Trophoblast cell (in vitro differentiated cells and primary cell): ENCODE data around the gene SCLY.

Experiments used
- DNase-seq, 2 donors: peaks; one replicate each; pipeline ENCODE4 v3.0.0-alpha.2; 2016
- H2AFZ ChIP-seq: 2 replicates; pipeline ENCODE4 v1.6.1; 2013; ENCODE audit warnings: low read length, moderate library complexity, mild to moderate bottlenecking; ENCODE audit not compliant: insufficient read depth, poor library complexity
- H2AK5ac ChIP-seq: 2 replicates; pipeline ENCODE4 v1.6.1; 2013; ENCODE audit warnings: mild to moderate bottlenecking, low read length
- H2BK120ac ChIP-seq: 2 replicates; pipeline ENCODE4 v1.6.1; 2013; ENCODE audit warnings: low read length, mild to moderate bottlenecking, moderate library complexity; ENCODE audit not compliant: insufficient read depth, poor library complexity
- H2BK12ac ChIP-seq: 2 replicates; pipeline ENCODE4 v1.6.1; 2013; ENCODE audit warnings: mild to moderate bottlenecking, low read length, moderate library complexity
- H2BK5ac ChIP-seq: 2 replicates; pipeline ENCODE4 v1.6.1; 2013; ENCODE audit warnings: low read length, low read depth, moderate library complexity, mild to moderate bottlenecking; ENCODE audit not compliant: poor library complexity
- H3K14ac ChIP-seq: 2 replicates; pipeline ENCODE4 v1.6.1; 2013; ENCODE audit warnings: mild to moderate bottlenecking, low read length
- H3K18ac ChIP-seq: 2 replicates; pipeline ENCODE4 v1.6.1; 2013; ENCODE audit warnings: mild to moderate bottlenecking, low read length
- H3K23ac ChIP-seq: 2 replicates; pipeline ENCODE4 v1.6.1; 2013; ENCODE audit warnings: low read length
- H3K27ac ChIP-seq: 2 replicates; pipeline ENCODE4 v1.5.1; 2013; ENCODE audit warnings: low read depth, mild to moderate bottlenecking, inconsistent platforms, low read length, moderate library complexity
- H3K27me3 ChIP-seq: 2 replicates; pipeline ENCODE4 v1.6.1; 2013; ENCODE audit warnings: inconsistent platforms, mild to moderate bottlenecking, low read length, moderate library complexity; ENCODE audit not compliant: insufficient read depth
- H3K36me3 ChIP-seq, 2 experiments: 1 replicate in 1 of 2; 2 replicates in 1 of 2; pipeline ENCODE4 v1.6.1; 2013; ENCODE audit warnings: low read length in 2 of 2, mild to moderate bottlenecking in 2 of 2, moderate library complexity in 1 of 2; ENCODE audit not compliant: insufficient read depth in 2 of 2, control insufficient read depth in 1 of 2
- H3K4ac ChIP-seq: 2 replicates; pipeline ENCODE4 v1.6.1; 2013; ENCODE audit warnings: low read depth, mild to moderate bottlenecking, low read length, moderate library complexity
- H3K4me1 ChIP-seq, 2 experiments: 1 replicate in 1 of 2; 2 replicates in 1 of 2; pipeline ENCODE4 v1.6.1; 2013; ENCODE audit warnings: low read length in 2 of 2, mild to moderate bottlenecking in 2 of 2, moderate library complexity in 1 of 2; ENCODE audit not compliant: insufficient read depth in 2 of 2, control insufficient read depth in 1 of 2
- H3K4me2 ChIP-seq: 2 replicates; pipeline ENCODE4 v1.6.1; 2013; ENCODE audit warnings: inconsistent platforms, mild to moderate bottlenecking, low read length, moderate library complexity
- H3K4me3 ChIP-seq: 2 replicates; pipeline ENCODE4 v1.5.1; 2013; ENCODE audit warnings: mild to moderate bottlenecking, low read depth, low read length, inconsistent platforms
- H3K79me1 ChIP-seq: one replicate; pipeline ENCODE4 v1.6.1; 2013; ENCODE audit warnings: low read length
- H3K79me2 ChIP-seq: 2 replicates; pipeline ENCODE4 v1.6.1; 2013; ENCODE audit warnings: low read length, mild to moderate bottlenecking; ENCODE audit not compliant: control insufficient read depth, insufficient read depth, poor library complexity
- H3K9ac ChIP-seq: 2 replicates; pipeline ENCODE4 v1.6.1; 2013; ENCODE audit warnings: mild to moderate bottlenecking, low read length
- H3K9me3 ChIP-seq: 2 replicates; pipeline ENCODE4 v1.6.1; 2013; ENCODE audit warnings: low read depth, mild to moderate bottlenecking, control low read depth, inconsistent platforms, low read length; ENCODE audit not compliant: insufficient read depth
- H4K12ac ChIP-seq: 2 replicates; pipeline ENCODE4 v1.6.1; 2013; ENCODE audit warnings: low read depth, mild to moderate bottlenecking, low read length, moderate library complexity
- H4K8ac ChIP-seq: 2 replicates; pipeline ENCODE4 v1.6.1; 2013; ENCODE audit warnings: low read depth, mild to moderate bottlenecking, low read length, moderate library complexity
- H4K91ac ChIP-seq: one replicate; pipeline ENCODE4 v1.6.1; 2013; ENCODE audit warnings: low read depth, mild to moderate bottlenecking, low read length, moderate library complexity
- WGBS: extraction: QIAGEN DNeasy Blood & Tissue Kit; methylation state at CpG from one replicate; pipeline ENCODE4 v1.1.7; 2013; ENCODE audit warnings: missing lambda C conversion rate; ENCODE audit not compliant: insufficient read length, insufficient coverage; ENCODE audit errors: extremely low coverage; 5-methylcytosine and 5-hydroxymethylcytosine counted together

The SCLY gene

DNA sequence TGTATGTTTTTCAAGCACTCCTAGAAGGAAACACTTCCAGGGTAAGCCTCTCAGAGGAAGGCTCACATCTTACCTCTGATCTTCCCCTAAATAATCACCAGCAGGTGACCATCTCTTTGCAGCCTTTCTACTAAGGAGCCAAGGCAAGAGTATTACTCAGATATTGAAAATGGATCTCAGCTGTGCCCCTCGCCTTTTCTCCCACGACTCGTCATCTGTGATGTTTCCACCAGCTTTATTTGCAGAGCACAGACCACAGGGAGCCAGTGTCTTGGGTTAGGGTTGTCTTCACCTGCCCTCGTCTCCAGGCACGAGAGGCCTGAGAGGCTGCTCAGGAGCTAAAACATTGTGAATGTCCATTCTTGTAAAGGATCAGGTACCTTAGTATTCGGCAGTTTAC is 16.9 kb upstream of the SCLY start:
- no peaks in the 10 kb centered on the region for H3K4me1 ChIP-seq
- H4K12ac ChIP-seq, result no peak overlapping the region
- WGBS, result no CpG with 5 or more reads among the region's 6 CpGs
- no peaks in the 10 kb centered on the region for H3K79me2 ChIP-seq
- peaks cover 32 to 42% of the 10 kb centered on the region in 2 experiments for H3K36me3 ChIP-seq
- no peak overlapping the region for H2AK5ac ChIP-seq
- no peak overlapping the region for H3K14ac ChIP-seq
- H3K79me1 ChIP-seq, result no peaks in the 10 kb centered on the region
- no peak overlapping the region for H3K23ac ChIP-seq
- H3K9ac ChIP-seq, result no peak overlapping the region
- no peak overlapping the region for H4K91ac ChIP-seq
- DNase-seq, result no peak
- H3K4me2 ChIP-seq, result no peak overlapping the region
- no peak overlapping the region for H4K8ac ChIP-seq
- H3K27ac ChIP-seq, result no peak overlapping the region
- H3K18ac ChIP-seq, result no peak overlapping the region
- H2BK12ac ChIP-seq, result no peak overlapping the region
- no peak overlapping the region for H3K4ac ChIP-seq
- no peaks in the 10 kb centered on the region for H3K27me3 ChIP-seq
- no peak overlapping the region for H2BK5ac ChIP-seq
- no peak overlapping the region for H2BK120ac ChIP-seq
- no peak overlapping the region for H3K4me3 ChIP-seq
- peaks cover 3% of the 10 kb centered on the region for H3K9me3 ChIP-seq
- no peak overlapping the region for H2AFZ ChIP-seq

DNA sequence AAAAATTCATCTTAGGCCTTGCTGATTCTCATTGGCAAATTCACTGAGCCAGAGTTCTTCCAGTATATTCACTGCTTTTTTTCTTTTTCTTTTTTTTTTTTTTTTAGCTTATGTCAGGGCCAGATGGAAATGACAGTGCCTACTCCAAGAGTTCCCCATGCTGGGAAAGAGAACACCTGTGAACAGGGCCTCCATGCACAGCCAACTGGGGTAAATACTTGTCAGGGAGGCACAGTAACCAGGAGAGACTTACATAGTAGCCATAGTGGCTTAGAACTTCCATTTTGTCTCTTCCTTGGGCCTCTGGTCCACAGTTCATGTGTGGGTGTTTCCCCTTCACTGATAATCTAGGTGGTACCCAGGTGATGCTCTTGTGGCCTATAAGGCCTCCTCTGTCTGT is 15.2 kb upstream of the SCLY start:
- H3K4me2 ChIP-seq, result no peak overlapping the region
- H3K79me2 ChIP-seq, result no peaks in the 10 kb centered on the region
- H3K36me3 ChIP-seq, result peaks cover 19 to 28% of the 10 kb centered on the region in 2 experiments
- no peaks in the 10 kb centered on the region for H3K79me1 ChIP-seq
- no peak overlapping the region for H3K18ac ChIP-seq
- H2BK120ac ChIP-seq, result no peak overlapping the region
- H4K12ac ChIP-seq, result no peak overlapping the region
- H2BK12ac ChIP-seq, result no peak overlapping the region
- no peak overlapping the region for H3K4me3 ChIP-seq
- no peak for DNase-seq
- no peaks in the 10 kb centered on the region for H3K4me1 ChIP-seq
- H3K27ac ChIP-seq, result no peak overlapping the region
- H3K14ac ChIP-seq, result no peak overlapping the region
- H2AFZ ChIP-seq, result no peak overlapping the region
- no peak overlapping the region for H3K23ac ChIP-seq
- H4K91ac ChIP-seq, result no peak overlapping the region
- no peak overlapping the region for H3K9ac ChIP-seq
- no peak overlapping the region for H2AK5ac ChIP-seq
- H2BK5ac ChIP-seq, result no peak overlapping the region
- H4K8ac ChIP-seq, result no peak overlapping the region
- H3K9me3 ChIP-seq, result peaks cover 3% of the 10 kb centered on the region
- H3K4ac ChIP-seq, result no peak overlapping the region
- no peaks in the 10 kb centered on the region for H3K27me3 ChIP-seq

DNA sequence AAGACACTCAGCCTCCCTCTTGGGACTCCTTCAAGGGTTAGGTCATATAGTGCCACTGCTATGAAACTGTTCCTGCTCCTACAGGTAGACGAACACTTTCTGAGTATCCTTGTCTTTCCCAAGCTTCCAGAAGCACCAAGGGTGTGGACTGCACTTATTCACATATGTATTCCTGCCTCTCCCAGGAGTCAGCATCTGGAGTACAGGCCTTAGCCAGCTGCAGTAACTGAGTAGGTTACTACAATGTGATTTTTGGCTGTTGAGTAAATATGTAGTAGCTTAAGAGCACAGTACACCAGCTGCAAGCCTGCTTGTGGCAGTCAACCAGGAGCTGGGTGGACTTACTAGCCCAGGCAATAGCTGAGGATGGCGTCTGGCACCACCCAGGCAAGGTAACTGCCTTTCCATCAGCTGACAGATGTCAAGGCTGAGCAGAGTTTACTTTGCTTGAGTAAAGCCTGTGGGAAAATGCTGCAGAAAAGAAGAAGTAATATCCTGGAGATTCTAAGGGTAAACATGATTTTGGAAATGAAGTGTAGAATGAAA is 14.0 kb upstream of the SCLY start:
- no peak overlapping the region for H4K12ac ChIP-seq
- no peak overlapping the region for H3K9ac ChIP-seq
- H3K4me2 ChIP-seq, result no peak overlapping the region
- H2BK12ac ChIP-seq, result no peak overlapping the region
- H3K27me3 ChIP-seq, result no peaks in the 10 kb centered on the region
- no peak overlapping the region for H4K91ac ChIP-seq
- H3K9me3 ChIP-seq, result peaks cover 2% of the 10 kb centered on the region
- H3K79me1 ChIP-seq, result no peaks in the 10 kb centered on the region
- no peak overlapping the region for H2AK5ac ChIP-seq
- no peak overlapping the region for H3K18ac ChIP-seq
- H4K8ac ChIP-seq, result no peak overlapping the region
- no peak overlapping the region for H2BK120ac ChIP-seq
- no peaks in the 10 kb centered on the region for H3K79me2 ChIP-seq
- no peak overlapping the region for H2AFZ ChIP-seq
- WGBS, result no CpG with 5 or more reads among the region's 2 CpGs
- no peak overlapping the region for H3K14ac ChIP-seq
- no peak overlapping the region for H3K27ac ChIP-seq
- DNase-seq, result no peak
- no peak overlapping the region for H3K23ac ChIP-seq
- no peaks in the 10 kb centered on the region for H3K4me1 ChIP-seq
- H2BK5ac ChIP-seq, result no peak overlapping the region
- peaks cover 14 to 21% of the 10 kb centered on the region in 2 experiments for H3K36me3 ChIP-seq
- no peak overlapping the region for H3K4ac ChIP-seq
- H3K4me3 ChIP-seq, result no peak overlapping the region

DNA sequence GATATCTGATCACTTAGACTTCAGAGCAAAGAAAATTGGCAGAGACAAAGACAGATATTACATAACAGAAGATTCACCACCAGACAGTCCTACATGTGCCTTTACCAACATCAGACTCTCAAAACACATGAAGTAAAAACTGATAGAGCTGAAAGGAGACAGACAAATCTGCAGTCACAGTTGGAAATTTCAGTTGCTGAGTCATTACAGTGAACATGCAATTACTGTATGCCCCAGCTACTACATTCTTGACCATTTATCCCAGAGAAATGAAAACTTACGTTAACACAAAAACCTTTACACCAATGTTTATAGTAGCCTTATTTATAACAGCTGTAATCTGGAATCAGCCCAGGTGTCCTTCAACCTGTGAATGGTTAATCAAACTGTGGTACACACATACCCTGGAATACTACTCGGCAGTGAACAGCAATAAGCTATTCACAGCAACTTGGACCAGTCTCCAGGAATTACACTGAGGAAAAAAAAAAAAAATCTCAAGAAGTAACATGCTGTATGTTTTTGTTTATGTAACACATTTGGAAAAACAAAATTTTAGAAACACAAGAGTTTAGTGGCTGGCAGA is 7.5 kb upstream of the SCLY start:
- Histone ChIP-seq H3K36me3 (no peaks in the 10 kb centered on the region), H3K27ac (no peak overlapping the region), H2BK12ac (no peak overlapping the region), H3K9me3 (peaks cover 1% of the 10 kb centered on the region), H3K4me1 (no peaks in the 10 kb centered on the region), H3K79me2 (no peaks in the 10 kb centered on the region), H3K23ac (no peak overlapping the region), H3K9ac (no peak overlapping the region), H4K91ac (no peak overlapping the region), H3K27me3 (no peaks in the 10 kb centered on the region), H3K4ac (no peak overlapping the region), H2BK120ac (no peak overlapping the region), H2AFZ (no peak overlapping the region), H2BK5ac (no peak overlapping the region), H3K4me3 (no peak overlapping the region), H4K8ac (no peak overlapping the region), H4K12ac (no peak overlapping the region), H3K79me1 (no peaks in the 10 kb centered on the region), H2AK5ac (no peak overlapping the region), H3K14ac (no peak overlapping the region), H3K4me2 (no peak overlapping the region), H3K18ac (no peak overlapping the region)
- WGBS, result no CpG with 5 or more reads among the region's 2 CpGs
- peak in 1 of 2 donors; percentile 4 for DNase-seq
